SH-SY5Y (cell line): ENCODE results near the gene SMTNL1.

ENCODE experiments used
- GATA2 ChIP-seq: IDR thresholded peaks from 2 replicates; pipeline ENCODE4 v1.6.1; 2011; ENCODE audit warnings: mild to moderate bottlenecking, low read depth, low read length
- GATA3 ChIP-seq: IDR thresholded peaks from 2 replicates; pipeline ENCODE4 v1.6.1; 2011; ENCODE audit warnings: low read depth, mild to moderate bottlenecking, low read length, moderate library complexity

Gene SMTNL1

DNA sequence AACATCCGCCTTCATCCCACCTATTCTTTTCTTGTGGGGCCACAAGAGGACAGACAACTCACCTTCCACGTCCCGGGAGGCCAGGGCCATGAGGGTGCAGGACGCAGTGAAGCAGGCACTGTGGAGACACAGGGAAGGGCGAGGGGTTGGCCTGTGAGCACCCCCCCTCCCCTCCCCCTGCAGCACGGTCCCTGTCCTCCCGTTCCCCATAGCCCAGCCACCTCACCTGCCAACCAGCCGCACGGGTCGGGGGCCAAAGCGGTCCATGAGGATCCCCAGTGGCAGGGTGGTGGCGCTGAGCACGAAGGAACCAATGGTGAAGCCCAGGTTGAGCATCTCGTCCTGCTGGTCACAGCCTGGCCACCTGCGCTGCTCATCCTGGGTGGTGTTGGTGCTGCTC is 36.5 kb upstream of the SMTNL1 start:
- TF ChIP-seq GATA3 (no peak), GATA2 (no peak)

- TF ChIP-seq GATA2 (no peak), GATA3 (no peak)
Measured at GRCh38 chr11:57501953-57502352, 35.4 kb upstream of the SMTNL1 start.

DNA sequence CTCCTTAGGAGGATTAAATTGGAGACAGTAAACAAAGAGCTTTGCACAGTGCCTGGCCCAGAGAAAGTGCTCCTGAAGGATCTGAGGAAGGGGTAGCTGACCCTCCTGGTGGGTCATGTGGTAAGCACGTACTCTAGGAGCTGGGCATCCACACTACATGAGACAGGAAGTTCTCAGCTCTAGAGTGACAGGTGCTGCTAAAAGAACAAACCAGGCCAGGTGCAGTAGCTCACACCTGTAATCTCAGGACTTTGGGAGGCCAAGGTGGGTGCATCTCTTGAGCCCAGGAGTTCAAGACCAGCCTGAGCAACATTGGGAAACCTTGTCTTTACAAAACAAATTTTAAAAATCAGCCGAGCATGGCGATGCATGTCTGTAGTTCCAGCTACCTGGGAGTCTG is 35.0 kb upstream of the SMTNL1 start:
- TF ChIP-seq GATA2 (no peak), GATA3 (no peak)

DNA sequence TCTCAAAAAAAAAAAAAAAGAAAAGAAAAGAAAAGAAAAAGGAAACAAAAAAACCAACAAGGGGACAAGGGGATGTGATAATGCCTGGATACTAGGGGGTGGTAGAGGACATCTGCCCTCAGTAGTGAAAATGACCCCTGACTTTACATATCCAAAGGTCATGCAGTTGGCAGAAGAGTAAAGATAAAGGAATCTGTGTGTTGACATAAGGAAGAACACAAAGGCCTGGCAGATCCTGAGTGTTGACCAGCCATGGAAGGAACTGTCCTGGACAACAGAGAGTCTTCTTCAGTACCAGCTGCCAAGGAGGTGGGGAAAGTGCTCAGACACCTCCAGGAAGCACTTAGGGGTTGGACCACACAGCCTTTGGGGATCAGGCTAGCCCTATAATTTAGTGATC is 34.5 kb upstream of the SMTNL1 start:
- TF ChIP-seq GATA3 (no peak), GATA2 (no peak)

DNA sequence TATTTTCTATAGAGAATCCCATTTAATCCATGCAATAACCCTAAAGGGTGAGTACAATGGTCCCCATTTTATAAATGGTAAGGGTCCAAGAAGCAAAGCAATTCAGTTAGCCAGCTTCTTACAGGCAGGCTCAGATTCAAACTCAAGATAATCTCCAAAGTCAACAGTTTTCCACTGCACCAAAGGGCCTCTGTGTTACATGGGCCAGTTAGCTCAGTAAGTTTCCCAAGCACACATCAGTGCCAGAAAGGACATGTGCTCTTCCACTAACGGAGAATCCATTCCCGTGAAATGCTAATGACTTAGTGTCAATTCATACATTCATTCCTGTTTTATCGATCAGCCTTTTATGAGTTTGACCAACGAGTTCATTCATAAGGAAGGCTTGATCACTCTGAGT is 32.9 kb upstream of the SMTNL1 start:
- TF ChIP-seq GATA3 (no peak), GATA2 (no peak)

DNA sequence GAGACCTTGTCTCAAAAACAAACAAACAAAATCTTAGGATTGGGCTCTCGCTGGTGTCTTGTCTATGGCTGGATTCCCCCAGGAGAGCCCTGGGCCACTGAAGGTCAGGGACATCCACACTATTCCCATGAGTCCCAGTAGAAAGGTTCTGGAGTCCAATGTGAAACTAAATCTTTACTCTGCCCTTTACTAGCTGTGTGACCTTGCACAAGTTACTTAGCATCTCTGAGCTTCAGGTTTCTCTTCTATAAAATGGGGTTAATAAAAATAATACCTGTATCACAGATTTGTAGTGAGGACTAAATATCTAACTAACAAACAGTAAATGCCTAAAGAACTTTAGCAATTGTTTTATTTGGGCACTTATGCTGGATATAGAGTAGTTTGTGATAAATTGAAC is 30.9 kb upstream of the SMTNL1 start:
- TF ChIP-seq GATA2 (no peak), GATA3 (no peak)

- TF ChIP-seq GATA2: no peak
- TF ChIP-seq GATA3: no peak
Measured at GRCh38 chr11:57508341-57509170, 28.8 kb upstream of the SMTNL1 start.

DNA sequence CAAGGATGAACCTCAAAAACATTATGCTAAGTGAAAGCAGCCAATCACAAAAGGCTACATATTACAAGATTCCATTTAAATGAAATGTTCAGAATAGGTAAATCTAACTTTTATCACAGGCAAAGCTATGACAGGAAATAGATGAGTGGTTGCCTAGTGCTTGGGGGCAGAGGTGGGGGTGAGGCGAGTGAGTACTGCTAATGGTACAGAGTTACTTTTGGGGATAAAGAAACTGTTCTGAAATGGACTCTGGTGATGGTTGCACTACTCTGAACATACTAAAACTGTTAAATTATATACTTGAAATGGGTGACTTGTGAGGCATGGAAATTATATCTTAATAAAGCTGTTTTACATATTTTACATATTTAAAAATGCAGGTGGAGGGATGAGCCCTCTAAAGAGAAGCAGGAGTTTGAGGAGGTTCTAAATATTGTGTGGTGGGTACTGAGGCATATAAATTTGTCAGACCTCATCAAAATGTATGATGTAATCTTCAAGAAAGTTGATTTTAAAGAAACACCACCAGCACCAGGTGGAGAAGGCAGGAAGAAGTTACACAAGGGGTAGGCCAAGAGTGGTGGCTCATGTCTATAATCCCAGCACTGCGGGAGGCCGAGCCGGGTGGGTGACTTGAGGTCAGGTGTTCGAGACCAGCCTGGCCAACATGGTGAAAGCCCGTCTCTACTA is 25.5 kb upstream of the SMTNL1 start:
- TF ChIP-seq GATA3: no peak
- no peak for TF ChIP-seq GATA2

GRCh38 chr11:57512646-57513451 is 24.5 kb upstream of the SMTNL1 start:
- no peak for TF ChIP-seq GATA2
- TF ChIP-seq GATA3: no peak

GRCh38 chr11:57513452-57513795 is 24.0 kb upstream of the SMTNL1 start:
- no peak for TF ChIP-seq GATA3
- TF ChIP-seq GATA2: no peak

DNA sequence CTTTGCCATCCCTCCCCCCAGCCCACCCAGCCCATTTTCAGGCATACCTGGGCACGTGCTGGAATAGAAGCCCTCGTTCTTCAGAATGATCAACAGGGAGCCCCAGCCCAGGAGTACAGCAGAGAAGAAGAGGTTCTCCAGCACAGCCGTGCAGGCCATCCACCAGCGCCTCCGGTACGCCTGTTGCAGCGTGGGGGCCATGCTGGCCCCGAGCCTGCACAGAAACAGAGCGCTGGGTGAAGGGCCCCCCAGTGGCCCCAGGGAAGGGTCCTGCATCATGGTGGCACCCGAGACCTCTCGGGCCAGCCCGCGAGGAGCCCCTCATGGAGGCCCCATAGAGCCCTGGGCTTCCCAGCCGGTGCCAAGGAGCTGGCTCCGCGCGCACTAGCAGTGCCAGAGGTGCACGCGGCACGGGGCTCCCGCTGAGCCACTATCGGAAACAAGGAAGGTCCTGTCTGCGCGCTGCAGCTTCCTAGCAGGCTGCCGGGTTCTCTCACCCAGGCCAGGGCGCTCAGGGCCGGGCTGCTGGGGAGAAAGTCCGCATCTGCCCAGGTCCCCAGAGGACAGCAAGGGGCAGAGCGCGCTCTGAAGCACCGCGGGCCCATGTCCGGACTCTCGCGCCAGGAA is 23.4 kb upstream of the SMTNL1 start:
- no peak for TF ChIP-seq GATA2

- no peak for TF ChIP-seq GATA2
- TF ChIP-seq GATA3: no peak
Measured at GRCh38 chr11:57514538-57515331, 22.7 kb upstream of the SMTNL1 start.

DNA sequence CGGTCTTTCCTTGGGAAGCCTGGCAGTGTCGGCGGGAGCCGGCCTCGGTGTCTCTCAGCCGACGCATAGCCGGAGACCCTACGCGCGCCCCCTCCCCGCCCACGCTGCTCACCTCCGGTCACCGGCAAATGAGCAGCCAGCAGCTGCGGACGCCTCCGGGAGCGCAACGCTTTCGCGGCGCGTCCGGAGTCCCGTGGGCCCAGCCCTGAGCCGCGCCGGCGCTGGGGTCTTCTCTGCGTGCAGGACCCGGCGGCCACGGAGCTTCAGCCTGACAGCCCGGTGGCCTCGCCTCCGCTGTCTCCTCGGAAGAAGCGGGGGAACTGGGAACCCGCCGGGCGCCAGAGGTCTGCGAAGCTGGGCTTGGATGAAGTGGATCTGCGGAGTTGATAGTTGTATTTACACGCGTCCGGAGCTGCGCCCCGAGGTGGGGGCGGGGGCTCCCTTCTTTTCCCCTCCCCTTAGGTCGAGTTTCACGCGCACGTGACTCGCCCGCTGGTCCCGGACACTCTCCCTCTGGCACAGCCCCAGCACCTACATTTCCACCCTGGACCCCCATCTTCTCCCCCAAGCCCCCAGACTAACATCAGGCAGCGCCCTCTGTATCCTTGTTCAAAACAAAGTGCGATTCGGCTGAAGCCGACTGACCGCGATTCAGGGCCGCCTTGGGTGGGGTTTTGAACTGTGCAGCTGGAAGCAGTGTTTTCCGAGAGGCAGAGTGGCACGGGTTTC is 21.9 kb upstream of the SMTNL1 start, which contains the start of gene SLC43A1:
SLC43A1 (minus strand) TSS at position 371 of the 729 bp plus-strand sequence. CDS start 1,591 bp downstream, outside the sequence.
- TF ChIP-seq GATA3 (no peak), GATA2 (no peak)

DNA sequence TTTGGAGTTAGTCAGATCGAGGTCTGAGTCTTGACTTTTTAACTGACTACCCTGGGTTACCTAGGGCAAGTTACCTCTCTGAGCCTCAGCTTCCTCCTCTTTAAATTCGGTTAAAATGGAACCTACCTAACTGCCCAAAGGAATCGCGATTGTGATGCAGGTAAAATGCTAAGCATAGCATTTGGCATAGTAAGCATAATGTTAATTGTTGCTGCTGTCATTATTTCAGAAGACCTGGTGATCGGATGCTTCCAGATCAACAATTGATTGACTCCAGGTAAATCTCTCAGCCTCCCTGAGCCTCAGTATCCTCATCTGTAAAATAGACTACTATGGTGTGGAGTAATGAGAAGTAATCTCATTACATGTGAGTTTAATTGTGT is 21.3 kb upstream of the SMTNL1 start:
- TF ChIP-seq GATA3: no peak
- no peak for TF ChIP-seq GATA2
